H1 (cell line): ENCODE data around the gene ESPNL. TPM values are rescaled to one million over a fixed set of nuclear protein-coding genes. Genes with fewer than 3 reads are reported as not detected.

ENCODE experiments used
- CHD7 ChIP-seq: fragments of 300-600 bp; sonication (generic); IDR thresholded peaks from 2 replicates; pipeline ENCODE4 v1.7.1; 2012; ENCODE audit warnings: low read length, moderate library complexity, mild to moderate bottlenecking, inconsistent platforms; ENCODE audit not compliant: insufficient replicate concordance
- EP300 ChIP-seq, 2 experiments: IDR thresholded peaks; 1 replicate in 1 of 2; 2 replicates in 1 of 2; pipeline ENCODE4 v1.6.1; 2011 to 2012; ENCODE audit warnings: low read depth in 2 of 2, low read length in 2 of 2, mild to moderate bottlenecking in 2 of 2, borderline replicate concordance in 1 of 2, inconsistent platforms in 1 of 2, moderate library complexity in 1 of 2
- GTF2F1 ChIP-seq: IDR thresholded peaks from 2 replicates; pipeline ENCODE4 v1.6.1; 2012; ENCODE audit warnings: low read depth, low read length, improper control_type of control experiment, borderline replicate concordance
- MAFK ChIP-seq: IDR thresholded peaks from 2 replicates; pipeline ENCODE4 v1.6.1; 2012; ENCODE audit warnings: low read depth, mild to moderate bottlenecking, improper control_type of control experiment, low read length
- RBBP5 ChIP-seq: IDR thresholded peaks from 2 replicates; pipeline ENCODE4 v1.7.1; 2012; ENCODE audit warnings: low read depth, mild to moderate bottlenecking, inconsistent platforms, low read length, moderate library complexity, borderline replicate concordance
- SP1 ChIP-seq: IDR thresholded peaks from 2 replicates; pipeline ENCODE4 v1.6.1; 2011; ENCODE audit warnings: low read depth, low read length
- SRF ChIP-seq: IDR thresholded peaks from 2 replicates; pipeline ENCODE4 v1.6.1; 2011; ENCODE audit warnings: mild to moderate bottlenecking, low read depth, low read length, moderate library complexity
- ZNF274 ChIP-seq: IDR thresholded peaks from 2 replicates; pipeline ENCODE4 v1.7.0; 2012; ENCODE audit warnings: low read length, borderline replicate concordance; ENCODE audit errors: extremely low read depth
- polyA plus RNA-seq, 7 experiments: library from polyadenylated mRNA; depleted of rRNA in 3 of 7; stranded (reverse) in 5 of 7; unstranded in 2 of 7; fragments of >200 nt in 5 of 7; fragments of 200-250 nt in 2 of 7; gene quantifications; 1 replicate in 5 of 7; 2 replicates in 1 of 7; 4 replicates in 1 of 7; pipeline versions ENCODE4 v1.2.1 to v1.2.3, GENCODE V29; 2011 to 2013; ENCODE audit warnings: missing spikeins in 2 of 7, mixed read lengths in 2 of 7
- total RNA-seq: library from RNA; stranded (reverse); fragmentation: NEBNext Ultra II Directional; extraction: Animal tissue kit (Norgen Biotek cat#: 25700); gene quantifications from 2 replicates; pipeline ENCODE4 v1.2.1, GENCODE V29; 2021

The ESPNL gene
- total and polyA plus RNA-seq, 2 of the 8 experiments (the other 6 are each of a cell fraction or from before 2014, with no cell fraction given): 0.68 to 1.3 TPM

GRCh38 chr2:238142382-238143205 is 42.5 kb downstream of the ESPNL start (continued):
- TF ChIP-seq MAFK (no peak), ZNF274 (no peak), SRF (no peak), EP300 (IDR thresholded peaks at IDR 0.05; ENCODE audit: borderline replicate concordance in 1 of 2, low read depth in 2 of 2, low read length in 2 of 2) (no peak), GTF2F1 (no peak), RBBP5 (no peak), CHD7 (no peak), SP1 (no peak)
